ENCODE measurements around the gene XRCC2. TPM values are rescaled to one million over a fixed set of nuclear protein-coding genes. Genes with fewer than 3 reads are reported as not detected.
"Not testable (repeated sequence)": the region's sequence is repeated elsewhere in the genome, so short reads cannot be mapped to it uniquely, and the experiment has no call there.

The XRCC2 gene
- 0.98 and 2.6 TPM in 2 replicates for total RNA-seq (2014; rRNA removed; shearing (Covaris generic); ENCODE audit: low replicate concordance)

DNA sequence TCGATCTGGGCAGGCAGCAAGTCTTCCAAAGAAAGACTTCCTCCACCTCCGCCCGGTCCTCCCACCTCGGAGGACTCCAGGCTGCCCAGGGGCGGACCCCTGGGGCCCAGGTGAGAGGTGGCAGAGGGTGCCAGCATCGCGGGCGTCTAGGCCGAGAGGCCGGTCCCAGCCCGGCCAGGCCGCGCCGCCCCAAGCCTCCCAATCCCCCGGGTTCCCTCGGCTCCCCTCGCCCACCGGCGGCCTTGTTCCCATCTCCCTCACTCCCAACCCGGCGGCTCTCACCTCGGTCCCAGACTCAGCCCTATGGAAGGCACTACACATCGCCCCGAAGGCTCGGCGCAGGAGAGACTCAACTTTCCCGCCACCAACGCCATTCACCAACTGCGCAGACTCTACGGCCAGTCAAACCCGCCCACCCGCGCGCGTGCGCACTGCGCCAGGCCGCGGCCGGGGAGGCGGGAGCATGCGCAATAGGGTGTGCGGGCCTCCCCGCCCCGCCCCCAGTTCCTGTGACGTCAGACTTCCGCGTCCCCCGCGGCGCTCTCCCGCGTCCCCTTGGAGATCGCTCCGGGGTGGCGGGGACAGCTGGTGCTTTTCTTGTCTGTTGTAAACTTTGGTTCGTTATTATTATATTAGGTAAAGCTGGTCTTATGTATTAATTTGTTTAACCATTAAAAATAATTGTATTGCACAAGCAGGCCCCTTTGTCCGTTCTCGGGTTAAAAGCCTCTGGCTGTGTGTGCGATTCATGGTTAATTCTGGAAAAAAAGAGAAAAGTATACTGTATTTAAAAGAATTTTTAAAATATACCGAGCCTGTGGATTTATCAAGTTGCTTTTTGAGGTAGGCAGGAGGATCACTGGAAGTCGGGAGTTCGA is at the start of gene XRCC2:
Gene XRCC2 (minus strand): TSS at position 383 of the 878 bp plus-strand sequence. CDS start 62 bp downstream, at position 321.
- peak; percentile 86 for DNase-seq (ENCODE audit: low read depth)
- in situ Hi-C loops (cut with HindIII; ENCODE audit: low pct_unique_long_range_greater_than_20kb, low sequenced_read_pairs) = no loop called here

DNA sequence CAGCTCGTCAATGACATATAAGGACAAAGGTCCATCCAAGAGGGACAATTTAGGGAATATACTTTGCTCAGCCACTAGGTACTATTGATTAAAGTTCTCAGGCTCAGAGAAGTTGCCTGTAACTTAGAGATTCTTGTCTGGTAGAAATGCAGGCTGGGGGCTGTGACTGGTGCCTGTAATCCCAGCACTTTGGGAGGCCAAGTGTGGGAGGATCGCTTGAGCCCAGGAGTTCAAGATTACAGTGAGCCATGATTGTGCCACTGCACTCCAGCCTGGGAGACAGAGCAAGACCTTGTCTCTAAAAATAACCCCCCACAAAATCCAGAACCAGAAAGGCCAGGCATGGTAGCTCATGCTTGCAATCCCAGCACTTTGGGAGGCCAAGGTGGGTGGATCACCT is 47.4 kb upstream of the XRCC2 start:
- DNase-seq (ENCODE audit: low read depth) = no peak
- in situ Hi-C loops (cut with HindIII; ENCODE audit: low pct_unique_long_range_greater_than_20kb, low sequenced_read_pairs) = no loop called here

DNA sequence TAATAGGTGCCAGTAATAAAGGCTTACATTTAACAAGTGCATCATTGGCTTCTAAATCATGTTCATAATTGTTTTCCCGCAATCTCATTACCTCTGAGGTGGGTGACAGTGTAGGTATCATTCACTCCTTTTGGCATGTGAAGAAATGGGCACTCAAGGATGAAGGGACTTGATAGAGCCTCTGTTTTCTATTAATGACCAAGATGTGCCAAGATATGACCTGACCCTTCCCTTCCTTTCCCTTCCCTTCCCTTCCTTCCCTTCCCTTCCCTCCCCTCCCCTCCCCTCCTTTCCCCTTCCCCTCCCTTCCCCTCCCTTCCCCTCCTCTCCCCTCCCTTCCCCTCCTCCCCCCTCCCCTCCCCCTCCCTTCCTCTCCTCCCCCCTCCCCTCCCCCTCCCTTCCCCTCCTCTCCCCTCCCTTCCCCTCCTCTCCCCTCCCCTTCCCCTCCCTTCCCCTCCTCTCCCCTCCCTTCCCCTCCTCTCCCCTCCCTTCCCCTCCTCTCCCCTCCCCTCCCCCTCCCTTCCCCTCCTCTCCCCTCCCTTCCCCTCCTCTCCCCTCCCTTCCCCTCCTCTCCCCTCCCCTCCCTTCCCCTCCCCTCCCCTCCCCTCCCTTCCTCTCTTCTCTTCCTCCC is 36.6 kb upstream of the XRCC2 start:
- DNase-seq (ENCODE audit: low read depth); in situ Hi-C loops (cut with HindIII; ENCODE audit: low pct_unique_long_range_greater_than_20kb, low sequenced_read_pairs): not testable (repeated sequence)

DNA sequence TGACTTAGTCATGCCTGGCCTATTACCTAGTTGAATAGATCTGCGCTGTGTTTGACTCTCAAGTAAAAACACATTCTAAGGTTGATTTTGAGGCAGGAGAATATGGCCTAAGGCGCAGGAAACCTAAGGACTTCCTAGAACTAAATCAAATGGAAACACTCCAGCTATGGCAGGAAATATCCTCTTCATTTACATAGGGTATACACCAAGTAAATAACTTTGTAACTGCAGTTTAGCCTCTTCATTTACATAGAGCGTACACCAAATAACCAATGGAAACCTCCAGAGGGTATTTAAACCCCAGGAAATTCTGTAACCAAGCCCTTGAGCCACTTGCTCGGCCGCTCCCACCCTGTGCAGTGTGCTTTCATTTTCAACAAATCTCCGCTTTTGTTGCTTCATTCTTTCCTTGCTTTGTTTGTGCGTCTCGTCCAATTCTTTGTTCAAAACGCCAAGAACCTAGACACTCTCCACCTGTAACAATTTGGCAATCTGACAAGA is 35.6 kb upstream of the XRCC2 start:
- in situ Hi-C loops (cut with HindIII; ENCODE audit: low pct_unique_long_range_greater_than_20kb, low sequenced_read_pairs) = no loop called here
- DNase-seq (ENCODE audit: low read depth) = no peak

DNA sequence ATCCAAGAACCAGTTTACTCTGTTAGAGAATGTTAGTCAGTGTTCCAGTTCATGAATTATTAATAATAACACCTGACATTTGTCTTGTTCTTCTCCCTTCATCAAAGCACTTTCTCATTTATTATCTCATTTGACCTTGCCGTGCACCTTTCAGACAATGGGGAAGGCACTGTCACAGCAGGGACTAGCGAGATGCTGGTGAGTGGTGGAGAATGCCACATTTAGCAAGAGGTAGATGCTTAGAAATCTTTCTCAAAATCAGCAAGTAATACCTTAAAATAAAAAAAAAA is 34.2 kb upstream of the XRCC2 start:
- DNase-seq (ENCODE audit: low read depth) = no peak
- in situ Hi-C loops (cut with HindIII; ENCODE audit: low pct_unique_long_range_greater_than_20kb, low sequenced_read_pairs) = no loop called here

DNA sequence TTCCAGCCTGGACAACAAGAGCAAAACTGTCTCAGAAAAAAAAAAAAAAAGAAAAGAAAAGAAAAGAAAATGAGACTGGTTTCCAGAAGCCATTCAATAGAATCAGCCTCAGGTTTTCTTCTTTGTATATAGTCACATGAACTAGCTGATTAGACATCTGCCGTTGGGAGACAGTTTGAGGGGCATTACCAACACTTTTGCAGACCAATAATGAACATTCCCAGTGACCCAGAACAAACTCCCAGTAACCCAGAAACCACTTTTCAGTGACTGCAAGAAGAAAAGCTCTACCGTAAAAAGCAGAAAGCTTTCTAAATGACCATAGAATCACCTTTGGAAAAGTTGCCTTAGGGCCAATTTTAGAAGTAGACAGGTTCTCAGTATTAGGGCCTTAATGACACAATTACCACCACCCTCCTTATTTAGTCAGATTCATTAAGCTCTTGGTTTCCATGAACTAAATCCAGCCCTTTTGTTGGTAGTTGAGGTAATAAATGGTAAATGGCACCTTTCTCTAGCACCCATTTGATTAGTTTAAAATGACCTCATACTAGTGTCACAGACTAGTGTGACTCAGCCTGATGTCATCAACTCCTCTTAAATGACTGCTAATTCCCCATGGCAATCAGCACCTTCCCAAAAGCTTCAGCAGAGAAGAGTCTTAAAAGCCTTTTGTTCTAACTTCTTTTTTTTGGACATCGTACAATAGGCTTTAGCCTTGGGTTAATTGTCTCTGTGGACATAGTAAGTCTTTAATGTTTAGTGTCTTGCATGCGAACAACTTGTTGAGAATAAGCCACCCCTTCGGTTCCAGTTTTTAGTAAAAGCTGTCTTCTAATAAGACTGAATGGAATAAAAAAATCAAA is 33.6 kb upstream of the XRCC2 start:
- DNase-seq (ENCODE audit: low read depth) = peak; percentile 33
- in situ Hi-C loops (cut with HindIII; ENCODE audit: low pct_unique_long_range_greater_than_20kb, low sequenced_read_pairs) = no loop called here

DNA sequence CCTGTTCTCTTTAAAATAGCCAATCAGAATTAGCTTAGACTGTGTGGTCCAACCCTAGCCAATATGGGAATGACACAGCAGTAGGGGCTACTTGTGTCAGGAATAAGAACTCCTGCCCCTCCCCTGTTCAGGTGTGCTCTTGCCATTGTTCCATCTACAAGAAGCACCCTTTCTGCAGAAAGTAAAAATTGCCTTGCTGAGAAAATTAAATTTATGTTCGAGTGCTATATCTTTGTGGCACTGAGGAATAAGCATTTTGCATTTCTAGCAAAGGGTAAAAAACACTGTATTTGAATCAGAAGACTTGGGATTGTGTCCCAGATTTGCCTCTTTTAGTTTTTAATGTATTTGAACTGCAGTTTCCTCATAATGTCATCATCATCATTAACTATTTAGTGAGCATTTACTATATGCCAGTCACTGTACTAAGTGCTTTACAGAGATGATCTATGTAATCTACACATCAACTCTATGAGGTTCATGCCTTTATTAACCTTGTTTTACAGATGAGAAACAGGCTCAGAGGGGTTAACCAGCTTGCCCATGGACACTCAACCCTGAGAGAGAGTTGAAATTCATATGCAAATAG is 28.9 kb upstream of the XRCC2 start:
- DNase-seq (ENCODE audit: low read depth) = no peak
- in situ Hi-C loops (cut with HindIII; ENCODE audit: low pct_unique_long_range_greater_than_20kb, low sequenced_read_pairs) = no loop called here

DNA sequence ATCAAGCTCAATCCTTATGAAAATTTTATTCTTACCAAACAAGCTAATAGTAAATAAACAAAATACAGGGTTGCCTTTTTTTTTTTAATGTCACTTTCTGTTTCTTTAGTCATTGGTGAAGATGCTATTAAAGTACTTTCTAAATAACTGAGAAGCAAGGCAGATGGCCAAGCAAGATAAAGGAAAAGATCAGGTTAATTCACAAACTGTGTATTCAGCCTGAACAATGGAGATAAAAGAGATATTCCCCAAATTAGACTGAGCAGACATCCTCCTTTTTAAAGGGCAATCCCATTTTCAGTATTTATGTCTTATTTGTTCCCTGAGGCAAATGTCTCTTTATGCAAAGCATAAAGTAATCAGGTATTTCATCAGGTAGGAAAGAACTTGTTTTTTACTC is 23.1 kb upstream of the XRCC2 start:
- no peak for DNase-seq (ENCODE audit: low read depth)
- in situ Hi-C loops (cut with HindIII; ENCODE audit: low pct_unique_long_range_greater_than_20kb, low sequenced_read_pairs) = no loop called here

DNA sequence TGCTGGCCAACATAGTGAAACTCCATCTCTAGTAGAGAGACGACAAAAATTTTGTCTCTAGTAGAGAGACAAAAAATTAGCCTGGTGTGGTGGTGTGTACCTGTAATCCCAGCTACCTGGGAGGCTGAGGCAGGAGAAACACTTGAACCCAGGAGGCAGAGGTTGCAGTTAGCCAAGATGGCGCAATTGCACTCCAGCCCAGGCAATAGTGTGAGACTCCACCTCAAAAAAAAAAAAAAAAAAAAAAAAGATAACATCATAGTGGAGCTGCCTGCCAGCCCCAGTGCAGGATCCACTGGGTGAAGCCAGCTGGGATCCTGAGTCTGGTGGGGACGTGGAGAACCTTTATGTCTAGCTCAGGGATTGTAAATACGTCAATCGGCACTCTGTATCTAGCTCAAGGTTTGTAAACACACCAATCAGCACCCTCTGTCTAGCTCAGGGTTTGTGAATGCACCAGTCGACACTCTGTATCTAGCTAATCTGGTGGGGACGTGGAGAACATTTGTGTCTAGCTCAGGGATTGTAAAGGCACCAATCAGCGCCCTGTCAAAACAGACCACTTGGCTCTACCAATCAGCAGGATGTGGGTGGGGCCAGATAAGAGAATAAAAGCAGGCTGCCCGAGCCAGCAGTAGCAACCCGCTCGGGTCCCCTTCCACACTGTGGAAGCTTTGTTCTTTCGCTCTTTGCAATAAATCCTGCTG is 21.5 kb upstream of the XRCC2 start:
- DNase-seq (ENCODE audit: low read depth); in situ Hi-C loops (cut with HindIII; ENCODE audit: low pct_unique_long_range_greater_than_20kb, low sequenced_read_pairs): not testable (repeated sequence)

DNA sequence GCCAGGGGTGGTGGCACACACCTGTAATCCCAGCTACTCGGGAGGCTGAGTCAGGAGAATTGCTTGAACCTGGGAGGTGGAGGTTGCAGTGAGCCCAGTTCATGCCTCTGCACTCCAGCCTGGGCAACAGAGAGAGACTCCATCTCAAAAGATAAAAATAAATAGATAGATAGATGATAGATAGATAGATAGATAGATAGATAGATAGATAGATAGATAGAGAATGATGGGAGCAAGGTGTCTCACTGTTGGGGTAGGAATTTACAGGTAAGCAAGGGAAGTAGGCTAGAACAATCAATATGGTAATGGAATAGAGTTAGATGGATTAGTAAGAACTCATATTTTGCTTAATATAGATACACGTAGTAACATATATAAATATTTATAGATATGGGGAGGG is 16.3 kb upstream of the XRCC2 start:
- in situ Hi-C loops (cut with HindIII; ENCODE audit: low pct_unique_long_range_greater_than_20kb, low sequenced_read_pairs); DNase-seq (ENCODE audit: low read depth): not testable (repeated sequence)

DNA sequence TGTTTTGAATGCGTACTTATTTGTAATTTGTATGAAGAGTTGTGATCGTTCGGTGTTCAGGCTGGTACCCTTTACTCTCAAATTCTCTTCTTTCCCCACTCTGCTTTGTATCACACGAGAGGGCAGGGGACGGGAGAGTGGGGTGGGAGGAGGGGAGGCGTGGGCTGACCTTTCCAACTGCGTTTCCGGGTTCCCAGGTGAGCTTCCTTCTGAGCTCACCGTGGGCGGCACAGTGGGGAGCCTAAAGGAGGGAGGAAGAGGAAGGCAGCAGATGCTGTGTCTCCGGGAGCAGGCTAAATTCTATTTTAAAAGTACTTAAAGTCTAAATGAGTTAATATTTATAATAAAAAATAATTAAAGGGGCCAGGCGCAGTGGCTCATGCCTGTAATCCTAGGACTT is 7.4 kb upstream of the XRCC2 start:
- in situ Hi-C loops (cut with HindIII; ENCODE audit: low pct_unique_long_range_greater_than_20kb, low sequenced_read_pairs) = no loop called here

DNA sequence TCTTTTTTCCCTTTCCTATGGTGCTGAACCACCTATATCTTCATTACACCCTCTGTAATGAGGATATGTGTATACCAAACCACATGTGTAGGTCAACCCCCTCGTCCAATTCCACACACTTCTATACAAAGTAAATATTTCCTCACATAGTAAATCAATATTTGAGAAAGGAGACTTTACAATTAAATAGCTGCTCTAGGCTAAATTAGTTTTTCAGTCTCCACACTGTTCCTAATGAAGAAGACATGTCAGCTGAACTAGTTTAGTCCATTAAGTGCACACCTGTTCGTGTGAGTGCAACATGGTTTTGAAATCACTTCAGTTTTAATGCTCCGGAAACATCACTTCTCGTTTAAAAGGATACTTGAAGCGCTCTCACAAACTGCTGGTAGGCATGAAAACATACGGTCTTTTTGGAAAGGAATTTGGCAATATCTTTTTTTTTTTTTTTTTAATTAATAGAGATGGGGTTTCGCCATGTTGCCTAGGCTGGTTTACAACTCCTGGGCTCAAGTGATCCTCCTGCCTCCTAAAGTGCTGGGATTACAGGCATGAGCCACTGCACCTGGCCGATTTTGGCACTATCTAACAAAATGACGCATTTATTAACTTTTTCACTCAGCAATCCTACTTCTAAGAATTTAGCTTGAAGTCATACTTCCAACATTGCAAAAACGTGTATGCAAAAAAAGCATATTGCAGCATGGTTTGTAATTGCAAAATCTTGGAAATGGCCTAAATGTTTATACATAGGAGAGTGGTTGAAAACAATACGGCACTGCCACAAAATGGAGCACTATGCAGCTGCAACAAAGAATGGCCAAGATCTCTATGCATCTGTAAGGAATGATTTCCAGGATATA is 2.1 kb upstream of the XRCC2 start:
- in situ Hi-C loops (cut with HindIII; ENCODE audit: low pct_unique_long_range_greater_than_20kb, low sequenced_read_pairs) = no loop called here
- no peak for DNase-seq (ENCODE audit: low read depth)

More for the DNA sequence above, 7.4 kb upstream of the XRCC2 start:
- no peak for DNase-seq (ENCODE audit: low read depth)

DNA sequence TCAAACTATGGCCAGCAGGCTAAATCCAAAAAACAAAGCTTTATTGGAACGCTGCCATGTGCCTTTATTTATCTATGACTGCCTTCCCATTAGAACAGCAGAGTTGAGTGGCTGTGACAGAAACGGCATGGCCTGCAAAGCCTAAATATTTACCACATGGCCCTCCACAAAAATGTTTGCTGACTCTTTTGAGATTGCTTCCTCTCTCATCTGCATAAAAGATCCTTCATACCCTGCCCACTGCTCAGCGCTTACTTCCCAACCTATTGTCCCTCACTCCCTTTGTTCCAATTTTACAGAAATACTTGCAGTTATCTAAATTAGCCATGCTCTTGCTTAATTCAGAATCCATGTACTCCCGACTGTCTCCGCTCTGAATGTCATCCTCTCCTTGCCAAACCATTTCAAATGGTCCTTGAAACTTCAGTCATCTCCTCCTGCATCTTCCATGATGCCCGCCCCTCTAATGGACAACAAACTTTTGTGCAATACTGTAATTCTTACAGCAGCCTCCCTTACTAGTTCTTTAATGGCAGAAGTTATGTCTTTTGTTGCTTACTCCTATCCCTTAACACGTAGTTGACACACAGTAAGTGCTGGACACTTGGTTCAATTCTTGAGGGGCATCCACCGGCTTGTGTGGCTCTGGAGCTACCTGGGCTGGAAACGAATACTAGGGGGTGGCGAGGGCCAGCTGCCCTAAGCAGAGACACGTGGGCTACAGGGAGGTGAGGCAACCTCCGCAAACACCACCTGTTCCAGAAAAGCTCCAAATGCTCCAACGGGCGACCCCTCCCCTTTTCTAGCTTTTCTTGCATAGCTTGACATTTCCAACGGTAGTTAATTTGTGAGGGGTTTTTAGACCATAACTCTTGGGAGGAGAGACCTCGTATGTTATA is 832 bp downstream of the XRCC2 start:
- peak; percentile 30 for DNase-seq (ENCODE audit: low read depth)
- in situ Hi-C loops (cut with HindIII; ENCODE audit: low pct_unique_long_range_greater_than_20kb, low sequenced_read_pairs) = no loop called here

DNA sequence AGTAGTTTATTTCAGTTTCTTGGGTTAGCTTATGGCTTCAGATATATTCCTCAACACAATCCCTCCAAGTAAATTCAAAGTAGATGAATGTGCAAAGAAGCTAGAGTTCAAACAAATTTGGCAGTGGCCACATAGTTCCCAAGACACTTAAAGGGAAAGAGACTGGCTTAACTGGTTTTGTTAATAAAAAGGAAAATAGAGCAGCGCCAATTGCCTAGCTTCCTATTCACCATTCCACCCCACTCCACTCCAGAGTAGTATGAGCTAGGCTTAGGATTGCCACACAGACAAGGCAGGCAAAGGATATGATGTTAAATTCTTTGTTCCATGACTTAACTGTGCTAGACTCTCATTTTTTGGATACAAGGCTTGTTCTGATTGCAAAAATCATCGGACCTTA is 2.0 kb downstream of the XRCC2 start:
- in situ Hi-C loops (cut with HindIII; ENCODE audit: low pct_unique_long_range_greater_than_20kb, low sequenced_read_pairs) = no loop called here
- DNase-seq (ENCODE audit: low read depth) = no peak

DNA sequence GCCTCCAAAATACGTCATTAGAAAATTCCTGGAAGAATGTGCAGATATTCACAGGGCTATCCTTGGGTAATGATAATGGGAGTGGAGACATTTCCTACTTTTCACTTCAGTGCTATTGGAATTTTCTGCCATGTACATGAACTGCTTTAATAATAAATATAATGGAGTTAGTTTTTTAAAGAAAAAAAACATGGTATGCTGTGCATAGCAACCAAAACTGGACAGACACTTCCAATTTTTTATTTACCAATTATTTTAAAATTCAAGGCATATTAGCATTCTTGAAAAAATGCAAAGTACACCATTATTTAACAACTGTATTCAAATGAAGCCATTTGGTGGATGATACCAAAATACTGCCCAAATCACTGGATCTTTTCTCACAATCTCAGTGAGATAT is 3.3 kb downstream of the XRCC2 start:
- in situ Hi-C loops (cut with HindIII; ENCODE audit: low pct_unique_long_range_greater_than_20kb, low sequenced_read_pairs) = no loop called here
- no peak for DNase-seq (ENCODE audit: low read depth)

DNA sequence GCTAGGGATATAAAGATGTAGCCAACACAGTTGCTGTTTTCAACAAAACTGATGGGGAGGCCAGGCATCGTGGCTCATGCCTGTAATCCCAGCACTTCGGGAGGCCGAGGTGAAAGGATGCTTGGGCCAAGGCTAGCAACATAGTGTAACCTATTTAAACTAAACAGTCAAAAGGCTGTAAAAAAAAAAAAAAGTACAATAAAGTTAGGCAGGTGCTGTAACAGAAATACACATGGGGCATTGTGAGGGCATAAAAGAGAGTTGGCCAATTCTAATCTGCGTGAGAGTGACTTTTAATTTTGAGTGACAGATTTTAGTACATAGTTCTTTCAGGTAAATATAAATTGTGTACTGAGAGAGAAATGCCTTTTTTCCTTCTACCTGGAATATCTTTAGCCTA is 6.2 kb downstream of the XRCC2 start:
- DNase-seq (ENCODE audit: low read depth) = no peak
- in situ Hi-C loops (cut with HindIII; ENCODE audit: low pct_unique_long_range_greater_than_20kb, low sequenced_read_pairs) = no loop called here
